GM18507 (cell line): ENCODE data around the gene MYO5A.

Experiments used
- DNase-seq: peaks from one replicate; pipeline ENCODE4 v3.0.0; 2011; ENCODE audit warnings: low read depth; ENCODE audit not compliant: insufficient read length; ENCODE audit errors: extremely low spot score
- FAIRE-seq: peaks from 2 replicates; lab custom pipeline; 2011; peaks lifted over from hg19 to GRCh38; lab: Jason Lieb, UNC

The MYO5A gene

GRCh38 chr15:52282418-52282817, 246.3 kb downstream of the MYO5A start:
- FAIRE-seq = no peak
- DNase-seq = no peak

GRCh38 chr15:52281085-52282035, 247.3 kb downstream of the MYO5A start:
- DNase-seq (no peak), FAIRE-seq (no peak)

GRCh38 chr15:52280326-52281084, 248.2 kb downstream of the MYO5A start:
- FAIRE-seq (no peak), DNase-seq (no peak)

GRCh38 chr15:52278636-52279367, 249.9 kb downstream of the MYO5A start:
- DNase-seq (no peak), FAIRE-seq (no peak)

GRCh38 chr15:52278135-52278534, 250.5 kb downstream of the MYO5A start:
- no peak for DNase-seq
- no peak for FAIRE-seq

GRCh38 chr15:52277575-52277974, 251.1 kb downstream of the MYO5A start:
- DNase-seq (no peak), FAIRE-seq (no peak)

- no peak for DNase-seq
- FAIRE-seq = no peak
Observed at GRCh38 chr15:52276256-52276770, 252.4 kb downstream of the MYO5A start.

- no peak for DNase-seq
- FAIRE-seq = no peak
Observed at GRCh38 chr15:52263563-52264282, 265.0 kb downstream of the MYO5A start.

- FAIRE-seq (no peak), DNase-seq (no peak)
Observed at GRCh38 chr15:52262364-52262763, 266.3 kb downstream of the MYO5A start.

- peak; percentile 97 for FAIRE-seq
Observed at GRCh38 chr15:52261498-52262242, 267.0 kb downstream of the MYO5A start.

GRCh38 chr15:52261026-52261425, 267.7 kb downstream of the MYO5A start:
- DNase-seq (no peak), FAIRE-seq (no peak)

More at GRCh38 chr15:52261498-52262242, 267.0 kb downstream of the MYO5A start:
- DNase-seq = peak; percentile 75

GRCh38 chr15:52259503-52259902, 269.2 kb downstream of the MYO5A start:
- no peak for DNase-seq
- no peak for FAIRE-seq

GRCh38 chr15:52258461-52258860, 270.2 kb downstream of the MYO5A start:
- FAIRE-seq (no peak), DNase-seq (no peak)

GRCh38 chr15:52257734-52258062, 271.0 kb downstream of the MYO5A start:
- FAIRE-seq (no peak), DNase-seq (no peak)
